Astrocyte (in vitro differentiated cells and primary cell): ENCODE data around the gene LIF.

Experiments used
- EZH2 ChIP-seq: IDR thresholded peaks from 2 replicates; pipeline ENCODE4 v1.6.1; 2012; ENCODE audit warnings: mild to moderate bottlenecking, low read length, inconsistent platforms; ENCODE audit not compliant: insufficient read depth
- TF ChIP-seq, protein P1 (sequence below): IDR thresholded peaks from 2 replicates; pipeline ENCODE4 v1.5.1; 2011; ENCODE audit warnings: low read depth, mild to moderate bottlenecking, inconsistent platforms, low read length, moderate library complexity; ENCODE audit not compliant: insufficient read depth

DNA sequence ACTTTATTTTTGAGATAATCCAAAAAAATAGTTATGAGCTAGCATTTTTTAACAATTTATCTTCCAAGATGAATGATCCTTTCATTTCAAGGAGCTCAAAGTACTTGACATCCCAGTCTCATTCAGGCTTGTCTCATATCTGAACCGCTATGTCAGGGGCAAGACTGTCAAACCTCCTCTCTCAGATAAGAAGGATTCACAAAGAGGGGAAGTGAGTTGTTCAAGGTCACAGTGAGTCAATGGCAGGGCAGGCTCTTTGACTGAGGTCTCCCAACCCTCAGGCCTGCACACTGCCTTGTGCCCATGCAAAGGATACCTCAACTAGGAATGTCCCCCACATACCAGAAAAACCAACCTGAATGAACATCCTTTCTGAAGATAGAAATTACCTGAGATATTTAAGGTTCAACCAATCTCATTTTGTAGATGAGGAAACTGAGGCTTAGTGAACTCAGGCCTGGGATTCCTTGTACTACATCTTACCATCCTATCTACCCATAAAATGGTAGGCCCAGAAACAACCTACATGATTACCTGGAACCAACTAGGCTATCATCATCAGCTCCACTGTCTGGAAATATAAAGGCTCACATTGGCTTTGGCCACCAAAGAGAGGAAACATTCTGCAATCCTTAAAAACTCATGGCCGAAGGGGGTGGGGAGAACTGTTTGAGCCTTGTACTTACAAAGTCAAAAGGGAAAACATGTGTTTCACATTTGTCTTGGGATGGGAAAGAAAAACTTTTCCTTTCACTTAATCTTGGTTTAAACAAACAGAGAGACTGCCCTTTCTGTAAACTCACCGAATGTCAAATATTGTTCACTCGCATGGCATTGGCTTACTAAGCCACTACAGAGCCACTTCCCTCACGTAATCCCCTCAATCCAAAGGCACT is 51.1 kb downstream of the LIF start:
- TF ChIP-seq, protein P1, sequence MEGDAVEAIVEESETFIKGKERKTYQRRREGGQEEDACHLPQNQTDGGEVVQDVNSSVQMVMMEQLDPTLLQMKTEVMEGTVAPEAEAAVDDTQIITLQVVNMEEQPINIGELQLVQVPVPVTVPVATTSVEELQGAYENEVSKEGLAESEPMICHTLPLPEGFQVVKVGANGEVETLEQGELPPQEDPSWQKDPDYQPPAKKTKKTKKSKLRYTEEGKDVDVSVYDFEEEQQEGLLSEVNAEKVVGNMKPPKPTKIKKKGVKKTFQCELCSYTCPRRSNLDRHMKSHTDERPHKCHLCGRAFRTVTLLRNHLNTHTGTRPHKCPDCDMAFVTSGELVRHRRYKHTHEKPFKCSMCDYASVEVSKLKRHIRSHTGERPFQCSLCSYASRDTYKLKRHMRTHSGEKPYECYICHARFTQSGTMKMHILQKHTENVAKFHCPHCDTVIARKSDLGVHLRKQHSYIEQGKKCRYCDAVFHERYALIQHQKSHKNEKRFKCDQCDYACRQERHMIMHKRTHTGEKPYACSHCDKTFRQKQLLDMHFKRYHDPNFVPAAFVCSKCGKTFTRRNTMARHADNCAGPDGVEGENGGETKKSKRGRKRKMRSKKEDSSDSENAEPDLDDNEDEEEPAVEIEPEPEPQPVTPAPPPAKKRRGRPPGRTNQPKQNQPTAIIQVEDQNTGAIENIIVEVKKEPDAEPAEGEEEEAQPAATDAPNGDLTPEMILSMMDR = no peak
- TF ChIP-seq EZH2 = no peak
